ENCODE data around the gene ZMAT2.
A peak's percentile ranks its signal among the peaks of the same experiment; 100 is the strongest.
"Not testable (repeated sequence)": the region's sequence is repeated elsewhere in the genome, so short reads cannot be mapped to it uniquely, and the experiment has no call there.

ZMAT2 gene

GRCh38 chr5:140711794-140712193 lies 11.5 kb downstream of the ZMAT2 start:
- DNase-seq (ENCODE audit: low read depth) = no peak
- no peak overlapping the region for H3K4me3 ChIP-seq (ENCODE audit: low read depth, low read length)
- no peak for TF ChIP-seq CTCF (conservative IDR thresholded peaks at IDR 0.05; ENCODE audit: low read depth, low read length)

GRCh38 chr5:140713562-140714094 lies 13.4 kb downstream of the ZMAT2 start:
- H3K4me3 ChIP-seq (ENCODE audit: low read depth, low read length) = no peak overlapping the region
- DNase-seq (ENCODE audit: low read depth) = no peak
- TF ChIP-seq CTCF (conservative IDR thresholded peaks at IDR 0.05; ENCODE audit: low read depth, low read length) = no peak

DNA sequence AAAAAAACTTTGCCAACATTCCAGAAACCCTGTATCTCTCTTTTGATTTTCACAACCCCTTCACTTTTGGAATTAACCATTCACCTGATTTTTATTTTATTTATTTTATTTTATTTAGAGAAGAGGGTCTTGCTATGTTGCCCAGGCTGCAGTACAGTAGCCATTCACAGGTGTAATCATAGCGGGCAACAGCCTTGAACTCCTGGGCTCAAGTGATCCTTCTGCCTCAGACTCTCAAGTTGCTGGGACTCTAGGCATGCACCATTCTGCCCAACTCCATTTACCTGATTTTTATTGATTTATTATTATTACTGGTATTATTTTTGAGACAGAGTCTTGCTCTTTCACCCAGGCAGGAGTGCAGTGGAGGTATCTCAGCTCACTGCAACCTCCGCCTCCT lies 16.0 kb downstream of the ZMAT2 start:
- not testable (repeated sequence) for DNase-seq (ENCODE audit: low read depth)

GRCh38 chr5:140718266-140718592 lies 18.0 kb downstream of the ZMAT2 start:
- H3K4me3 ChIP-seq (ENCODE audit: low read depth, low read length) = no peak overlapping the region
- no peak for DNase-seq (ENCODE audit: low read depth)
- TF ChIP-seq CTCF (conservative IDR thresholded peaks at IDR 0.05; ENCODE audit: low read depth, low read length) = no peak

More for the DNA sequence above, 16.0 kb downstream of the ZMAT2 start:
- not testable (repeated sequence) for H3K4me3 ChIP-seq (ENCODE audit: low read depth, low read length)

GRCh38 chr5:140720738-140721137 lies 20.5 kb downstream of the ZMAT2 start:
- not testable (repeated sequence) for H3K4me3 ChIP-seq (ENCODE audit: low read depth, low read length); DNase-seq (ENCODE audit: low read depth)

GRCh38 chr5:140721395-140721794 lies 21.1 kb downstream of the ZMAT2 start:
- DNase-seq (ENCODE audit: low read depth); H3K4me3 ChIP-seq (ENCODE audit: low read depth, low read length): not testable (repeated sequence)

DNA sequence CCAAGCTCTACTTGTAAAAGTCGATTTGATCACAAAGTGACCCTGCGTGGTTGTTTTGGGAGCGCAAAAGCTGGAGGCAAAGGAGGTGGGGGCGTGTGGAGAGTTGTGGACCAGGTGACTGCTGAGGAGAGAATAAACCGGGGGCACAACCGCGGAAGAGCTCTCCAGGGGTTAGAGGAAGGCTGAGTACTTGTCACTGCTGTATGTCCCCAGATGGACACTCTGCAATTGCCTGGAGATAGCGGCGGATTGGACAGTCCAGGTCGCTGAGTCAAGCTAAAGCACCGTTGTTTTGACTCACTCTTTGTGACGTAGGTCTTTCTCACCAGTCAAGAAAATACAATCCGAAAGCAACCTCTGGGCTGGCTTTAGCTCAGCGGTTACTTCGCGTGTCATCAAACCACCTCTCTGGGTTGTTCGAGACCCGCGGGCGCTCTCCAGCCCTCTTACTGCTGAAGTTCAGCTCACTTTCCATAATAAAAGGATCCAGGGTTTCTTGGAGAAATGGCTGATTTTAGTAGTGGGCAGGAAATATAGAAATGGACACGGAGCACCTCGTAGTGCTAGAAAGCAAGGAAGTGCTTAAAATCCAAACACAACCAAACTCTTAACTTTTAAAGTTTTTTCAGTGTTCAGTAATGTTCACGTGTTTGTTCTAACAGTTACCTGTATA lies 25.7 kb downstream of the ZMAT2 start:
- peak; percentile 90 for DNase-seq (ENCODE audit: low read depth)
- no peak for TF ChIP-seq CTCF (conservative IDR thresholded peaks at IDR 0.05; ENCODE audit: low read depth, low read length)
- peak overlapping the region; percentile 39 for H3K4me3 ChIP-seq (ENCODE audit: low read depth, low read length)

DNA sequence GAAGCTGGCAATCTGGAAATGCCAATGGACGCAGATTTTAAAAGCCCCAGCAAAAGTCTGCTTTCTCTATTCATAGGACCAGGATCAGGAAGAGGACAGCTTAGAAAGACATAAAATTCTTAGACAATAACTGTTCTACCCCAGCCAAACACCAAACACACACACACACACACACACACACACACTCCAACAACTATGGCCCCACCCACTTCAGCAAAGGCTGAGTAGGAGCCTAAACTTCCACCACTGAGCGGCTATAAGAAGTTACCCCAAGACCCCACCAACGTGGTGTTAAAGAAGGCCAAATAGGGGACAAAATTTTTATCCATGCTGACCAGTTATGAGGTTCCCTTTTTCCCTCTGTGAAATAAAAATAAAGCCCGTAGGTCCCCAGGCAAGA lies 32.9 kb downstream of the ZMAT2 start:
- no peak overlapping the region for H3K4me3 ChIP-seq (ENCODE audit: low read depth, low read length)
- no peak for TF ChIP-seq CTCF (conservative IDR thresholded peaks at IDR 0.05; ENCODE audit: low read depth, low read length)
- DNase-seq (ENCODE audit: low read depth) = no peak

DNA sequence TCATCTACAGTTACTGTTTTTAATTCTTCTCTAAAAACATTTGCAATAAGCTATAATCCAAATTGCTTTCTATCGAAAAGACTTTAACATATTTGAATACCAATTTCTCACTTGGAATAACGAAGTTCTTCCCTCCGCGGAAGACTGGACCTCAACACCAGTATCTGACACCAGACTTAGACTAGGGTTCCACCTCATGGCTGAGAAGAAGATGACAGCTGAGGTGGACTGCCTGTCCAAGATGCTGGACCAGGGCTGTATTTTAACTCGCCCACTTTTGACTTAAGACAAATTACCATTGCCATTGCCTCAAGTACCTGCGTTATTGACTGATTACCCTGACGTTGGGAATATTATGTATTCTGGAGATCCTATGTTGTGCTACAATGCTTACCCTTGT lies 34.1 kb downstream of the ZMAT2 start:
- H3K4me3 ChIP-seq (ENCODE audit: low read depth, low read length) = no peak overlapping the region
- TF ChIP-seq CTCF (conservative IDR thresholded peaks at IDR 0.05; ENCODE audit: low read depth, low read length) = peak; percentile 34
- peak; percentile 28 for DNase-seq (ENCODE audit: low read depth)

All from choroid plexus epithelial cell (primary cell).